ENCODE measurements around the gene ZNF555. TPM values are rescaled to one million over a fixed set of nuclear protein-coding genes. Genes with fewer than 3 reads are reported as not detected.

The ZNF555 gene
- 2.9 and 3.1 TPM in 2 replicates for total RNA-seq

GRCh38 chr19:2840794-2841791 is at the start of gene ZNF555:
Gene ZNF555, plus strand, starts transcription at chr19:2841475. Its CDS starts 98 bp downstream, at chr19:2841573.

GRCh38 chr19:2819540-2820111 is 21.6 kb upstream of the ZNF555 start, which contains the start of gene ZNF554:
Gene ZNF554, plus strand, starts transcription at chr19:2819868. Its CDS starts 204 bp downstream, at chr19:2820072.

DNA sequence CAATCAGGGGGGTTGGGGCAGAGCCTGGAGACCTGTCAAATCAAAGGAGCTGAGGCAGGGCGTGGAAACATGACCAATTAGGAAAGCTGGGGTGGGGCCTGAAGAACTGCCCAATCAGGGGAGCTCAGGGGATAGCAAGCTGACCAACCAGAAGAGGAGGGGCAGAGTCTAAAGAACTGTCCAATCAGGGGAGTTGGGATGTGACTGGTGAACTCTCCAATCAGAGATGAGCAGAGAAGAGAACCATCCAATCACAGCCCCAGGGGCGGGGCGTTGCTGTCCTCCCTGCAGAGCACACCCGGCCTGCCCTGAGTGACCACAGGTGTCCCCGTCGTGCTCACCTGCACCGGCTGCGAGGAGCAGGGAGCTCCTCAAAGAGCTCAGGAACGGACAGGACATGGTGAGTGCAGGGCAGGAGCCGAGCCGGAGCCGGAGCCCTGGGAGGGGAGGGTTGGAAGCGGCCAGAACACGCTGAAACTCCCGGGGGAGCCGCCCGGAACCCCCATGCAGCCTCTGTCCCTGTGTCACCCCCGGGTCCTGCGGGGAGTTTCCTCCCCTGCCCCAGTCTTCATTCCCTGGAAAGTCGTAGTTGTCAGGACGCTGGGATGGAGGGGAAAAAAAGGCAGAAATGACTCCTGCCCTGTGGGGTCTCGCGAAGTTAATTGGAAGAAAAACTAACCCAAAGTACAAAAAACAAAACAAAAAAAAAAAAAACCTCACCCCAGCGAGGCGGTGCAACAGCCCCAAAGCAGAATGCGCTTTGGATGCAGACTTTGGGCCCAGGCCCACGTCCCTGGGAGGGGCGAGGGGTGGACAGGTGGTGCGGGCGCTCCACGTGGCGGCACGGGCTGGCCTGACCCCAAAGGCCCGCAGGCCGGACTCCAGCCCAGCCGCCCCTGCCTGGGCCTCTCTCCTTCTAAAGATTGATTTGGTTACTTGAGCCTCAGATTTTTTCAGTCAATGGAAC is 26.0 kb downstream of the ZNF555 start, which contains the start of gene ZNF556:
Gene ZNF556, plus strand, starts transcription at position 311 of the 967 bp plus-strand sequence. Its CDS starts 87 bp downstream, at position 398.

GRCh38 chr19:2900296-2901252 is 59.3 kb downstream of the ZNF555 start, which contains the start of gene ZNF57:
Gene ZNF57, plus strand, starts transcription at chr19:2900928. Its CDS starts 118 bp downstream, at chr19:2901046.

Other genes starting within 250 kb of the ZNF555 start
- 0.25 and 0.33 TPM in 2 replicates for gene GNG7, start 138.8 kb upstream of the ZNF555 start, total RNA-seq
- gene DIRAS1, start 120.1 kb upstream of the ZNF555 start, total RNA-seq, result 0.13 and 0.39 TPM in 2 replicates
- gene SLC39A3, start 101.5 kb upstream of the ZNF555 start, total RNA-seq, result 39.6 and 43.2 TPM in 2 replicates
- 82.6 and 88.2 TPM in 2 replicates for gene SGTA, start 58.2 kb upstream of the ZNF555 start, total RNA-seq
- 152 and 187 TPM in 2 replicates for gene THOP1, start 56.0 kb upstream of the ZNF555 start, total RNA-seq
- 0.80 and 1.1 TPM in 2 replicates for gene ZNF554, start 21.6 kb upstream of the ZNF555 start, total RNA-seq
- gene ZNF556, start 25.9 kb downstream of the ZNF555 start, total RNA-seq, result not detected in 2 replicates
- 2.1 and 2.2 TPM in 2 replicates for gene ZNF57, start 59.5 kb downstream of the ZNF555 start, total RNA-seq
- gene ZNF77, start 103.5 kb downstream of the ZNF555 start, total RNA-seq, result 1.2 and 2.8 TPM in 2 replicates
- gene TLE6, start 136.1 kb downstream of the ZNF555 start, total RNA-seq, result 0.20 and 0.25 TPM in 2 replicates
- gene TLE2, start 187.8 kb downstream of the ZNF555 start, total RNA-seq, result 8.3 and 10.1 TPM in 2 replicates
- 245 and 277 TPM in 2 replicates for gene TLE5, start 221.0 kb downstream of the ZNF555 start, total RNA-seq